Gastrocnemius medialis (tissue), 4 donors: Measurements from ENCODE around the gene ADPRHL1.

Source experiments
- POLR2A ChIP-seq, 2 donors: fragments of 450-650 bp; IDR thresholded peaks; one replicate each; pipeline ENCODE4 v1.6.1; 2017; ENCODE audit warnings: antibody characterized with exemption in 2 of 2, mild to moderate bottlenecking in 2 of 2, moderate library complexity in 2 of 2
- TF ChIP-seq, protein P1 (sequence below), 5 experiments: fragments of 450-650 bp in 3 of 5; fragments of 200-600 bp in 2 of 5; sonication (generic) in 2 of 5; IDR thresholded peaks in 4 of 5; conservative IDR thresholded peaks in 1 of 5; 1 replicate in 4 of 5; 2 replicates in 1 of 5; pipeline ENCODE4 v1.5.1; 2016 to 2019; ENCODE audit warnings: antibody characterized with exemption in 5 of 5, mild to moderate bottlenecking in 3 of 5, moderate library complexity in 3 of 5

DNA sequence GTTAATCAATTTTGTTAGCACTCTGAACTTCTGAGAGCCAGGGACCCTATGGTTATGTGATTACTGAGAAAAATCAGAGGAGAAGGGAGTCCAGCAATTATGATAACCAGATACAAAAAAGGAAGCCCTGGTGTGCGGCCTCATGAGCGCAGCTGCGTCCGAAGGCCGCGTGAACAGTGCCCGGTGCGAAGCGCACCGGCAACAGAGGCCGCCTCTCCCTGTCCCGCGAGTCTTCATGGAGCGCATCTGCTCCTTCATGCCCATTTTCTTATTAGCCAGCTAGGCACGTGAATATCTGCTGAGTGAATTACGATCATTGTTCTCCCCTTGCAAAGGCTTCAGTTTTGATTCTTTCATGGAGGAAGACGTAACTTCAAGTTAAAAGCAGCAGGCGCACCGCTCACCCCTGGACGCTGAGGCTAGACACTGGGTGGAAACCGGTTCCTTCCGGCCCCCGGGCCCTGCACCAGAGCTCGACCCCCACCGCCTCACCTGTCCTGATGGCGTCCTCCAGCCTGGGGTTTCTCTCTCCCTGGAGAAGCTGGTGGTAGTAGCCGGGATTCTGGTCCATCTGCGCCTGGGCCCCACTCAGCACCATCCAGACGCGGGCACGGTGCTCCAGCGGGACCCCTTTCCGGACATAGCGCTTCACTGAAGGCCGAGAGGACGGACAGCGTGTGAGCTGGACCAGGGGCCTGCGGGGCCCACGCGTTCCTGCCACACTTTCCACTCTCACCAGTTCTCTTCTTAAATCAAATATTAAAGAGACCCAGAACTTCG lies 98.3 kb downstream of the ADPRHL1 start:
- TF ChIP-seq POLR2A (IDR thresholded peaks at IDR 0.05): no peak
- TF ChIP-seq, protein P1, sequence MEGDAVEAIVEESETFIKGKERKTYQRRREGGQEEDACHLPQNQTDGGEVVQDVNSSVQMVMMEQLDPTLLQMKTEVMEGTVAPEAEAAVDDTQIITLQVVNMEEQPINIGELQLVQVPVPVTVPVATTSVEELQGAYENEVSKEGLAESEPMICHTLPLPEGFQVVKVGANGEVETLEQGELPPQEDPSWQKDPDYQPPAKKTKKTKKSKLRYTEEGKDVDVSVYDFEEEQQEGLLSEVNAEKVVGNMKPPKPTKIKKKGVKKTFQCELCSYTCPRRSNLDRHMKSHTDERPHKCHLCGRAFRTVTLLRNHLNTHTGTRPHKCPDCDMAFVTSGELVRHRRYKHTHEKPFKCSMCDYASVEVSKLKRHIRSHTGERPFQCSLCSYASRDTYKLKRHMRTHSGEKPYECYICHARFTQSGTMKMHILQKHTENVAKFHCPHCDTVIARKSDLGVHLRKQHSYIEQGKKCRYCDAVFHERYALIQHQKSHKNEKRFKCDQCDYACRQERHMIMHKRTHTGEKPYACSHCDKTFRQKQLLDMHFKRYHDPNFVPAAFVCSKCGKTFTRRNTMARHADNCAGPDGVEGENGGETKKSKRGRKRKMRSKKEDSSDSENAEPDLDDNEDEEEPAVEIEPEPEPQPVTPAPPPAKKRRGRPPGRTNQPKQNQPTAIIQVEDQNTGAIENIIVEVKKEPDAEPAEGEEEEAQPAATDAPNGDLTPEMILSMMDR (IDR thresholded peaks at IDR 0.05 in 4 of 5, conservative IDR thresholded peaks at IDR 0.05 in 1 of 5): no peak
